Measurements from ENCODE around the gene TRAF3IP1.
"Not testable (repeated sequence)": the region's sequence is repeated elsewhere in the genome, so short reads cannot be mapped to it uniquely, and the experiment has no call there.

The TRAF3IP1 gene

GRCh38 chr2:238383743-238384380 is 63.5 kb downstream of the TRAF3IP1 start:
- DNase-seq = peak; percentile 38 to 49 (median 43)

DNA sequence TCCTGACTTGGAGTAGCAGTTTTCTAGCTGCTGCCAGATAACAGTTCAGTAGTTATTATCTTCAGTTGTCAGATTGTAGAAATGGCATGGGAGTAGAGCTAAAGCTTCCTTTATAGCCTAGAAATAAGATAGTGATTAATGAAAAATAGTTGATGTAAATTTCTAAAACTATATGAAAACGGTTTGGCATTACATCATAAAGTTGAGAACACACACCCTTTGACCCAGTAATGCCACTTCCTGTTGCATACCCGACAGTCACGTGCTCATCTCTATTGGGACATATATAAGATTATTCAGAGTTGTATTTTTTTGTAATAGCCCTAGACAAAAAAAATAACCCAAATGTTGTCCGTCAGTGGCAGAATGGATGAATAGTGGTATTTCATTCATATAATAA is 67.0 kb downstream of the TRAF3IP1 start:
- peak; percentile 63 to 81 (median 73) for DNase-seq

DNA sequence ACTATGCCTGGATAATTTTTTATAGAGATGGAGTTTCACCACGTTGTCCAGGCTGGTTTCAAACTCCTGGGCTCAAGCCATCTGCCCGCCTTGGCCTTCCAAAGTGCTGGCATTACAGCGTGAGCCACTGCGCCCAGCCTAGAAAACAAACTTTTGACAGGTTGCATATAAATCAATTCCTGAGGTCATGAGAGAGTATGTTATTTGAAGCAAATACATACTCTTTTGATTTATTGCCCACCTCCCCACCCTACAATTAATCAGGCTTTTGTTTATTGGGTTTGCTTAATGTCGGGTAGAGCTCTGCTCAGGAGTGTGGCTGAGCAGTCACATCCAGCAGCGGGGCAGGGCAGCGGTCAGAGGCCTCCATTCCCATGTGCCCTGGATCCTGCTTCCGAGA is 68.5 kb downstream of the TRAF3IP1 start:
- no peak for DNase-seq

- DNase-seq = no peak
These were observed 69.8 kb downstream of the TRAF3IP1 start for GRCh38 chr2:238389988-238390589.

- no peak for DNase-seq
These were observed 70.8 kb downstream of the TRAF3IP1 start for GRCh38 chr2:238391042-238391689.

DNA sequence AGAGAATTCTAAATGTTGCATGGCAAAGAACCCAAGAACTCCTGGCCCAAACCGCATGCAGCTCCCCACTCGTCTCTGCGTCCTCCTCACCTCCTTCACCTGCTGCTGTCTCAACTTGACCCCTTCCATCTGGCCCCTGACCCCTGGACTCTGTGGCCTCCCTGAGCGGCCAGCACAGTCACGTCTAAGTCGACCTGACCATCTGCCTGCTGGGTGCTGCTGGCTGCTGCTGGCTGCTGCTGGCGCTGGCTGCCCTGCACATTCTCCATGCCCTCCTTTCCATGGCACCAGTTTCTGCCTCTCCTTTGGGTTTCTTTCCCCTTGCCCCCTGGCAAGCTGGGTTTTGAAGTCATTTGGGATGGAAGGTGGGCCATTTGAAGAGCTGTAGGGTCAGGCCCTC is 76.3 kb downstream of the TRAF3IP1 start:
- no peak for DNase-seq

GRCh38 chr2:238397356-238397755 is 77.0 kb downstream of the TRAF3IP1 start:
- DNase-seq = no peak

- DNase-seq = no peak
These were observed 78.3 kb downstream of the TRAF3IP1 start for GRCh38 chr2:238398577-238398976.

DNA sequence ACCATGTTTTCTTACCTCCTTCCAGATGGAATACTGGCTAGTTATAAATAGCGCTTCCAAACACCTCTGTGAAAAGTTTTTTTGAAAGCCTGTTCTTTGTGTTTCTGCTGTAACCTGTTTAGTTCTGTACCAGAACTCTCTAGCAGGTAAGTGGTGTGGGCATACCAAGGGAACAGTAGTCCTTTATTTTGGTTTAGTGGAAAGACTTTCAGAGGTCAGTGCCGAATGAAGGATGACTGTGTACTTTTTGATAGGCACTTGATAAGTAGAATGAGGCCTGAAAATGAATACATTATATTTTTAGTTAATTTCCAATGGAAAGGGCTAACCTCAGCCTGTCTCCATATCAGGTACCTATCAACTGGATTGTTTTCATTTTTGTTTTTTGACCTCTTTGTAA is 78.8 kb downstream of the TRAF3IP1 start:
- no peak for DNase-seq

- no peak for DNase-seq
These were observed 81.2 kb downstream of the TRAF3IP1 start for GRCh38 chr2:238401551-238401950.

DNA sequence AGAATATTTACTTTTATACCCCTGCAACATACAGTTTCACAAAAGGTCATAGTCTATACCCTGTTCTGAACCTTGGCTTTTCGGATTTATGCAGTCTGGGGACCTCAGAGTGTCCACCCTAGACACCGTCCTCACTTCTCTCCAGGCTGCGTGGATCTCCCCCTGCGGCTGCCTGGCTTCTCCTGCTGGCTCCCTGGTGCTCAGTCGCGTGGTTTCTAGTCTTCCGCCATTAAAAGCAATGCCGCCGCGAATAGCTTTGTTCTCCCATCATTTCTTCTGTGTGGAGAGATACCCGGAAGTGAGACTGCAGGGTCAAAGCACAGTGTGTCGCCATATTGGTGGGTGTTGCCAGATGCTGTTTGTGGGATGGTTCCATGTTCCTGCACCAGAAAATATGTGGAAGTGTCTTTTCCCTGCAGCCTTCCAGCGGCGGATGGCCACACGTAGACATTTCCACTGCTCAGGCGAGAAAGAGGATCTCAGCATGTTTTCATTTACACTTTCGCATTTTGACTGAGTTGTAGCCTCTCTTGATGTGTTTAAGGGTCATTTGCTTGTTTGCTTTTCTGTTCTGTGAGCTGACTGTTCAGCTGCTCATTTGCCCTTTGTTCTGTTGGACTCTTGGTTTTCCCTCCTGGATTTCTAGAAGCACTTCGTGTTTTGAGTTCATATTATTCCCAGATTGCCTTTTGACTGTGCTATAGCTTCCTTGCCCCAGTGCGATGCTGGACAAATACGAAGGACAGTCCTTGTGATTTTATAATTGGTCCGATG is 83.5 kb downstream of the TRAF3IP1 start:
- no peak for DNase-seq

DNA sequence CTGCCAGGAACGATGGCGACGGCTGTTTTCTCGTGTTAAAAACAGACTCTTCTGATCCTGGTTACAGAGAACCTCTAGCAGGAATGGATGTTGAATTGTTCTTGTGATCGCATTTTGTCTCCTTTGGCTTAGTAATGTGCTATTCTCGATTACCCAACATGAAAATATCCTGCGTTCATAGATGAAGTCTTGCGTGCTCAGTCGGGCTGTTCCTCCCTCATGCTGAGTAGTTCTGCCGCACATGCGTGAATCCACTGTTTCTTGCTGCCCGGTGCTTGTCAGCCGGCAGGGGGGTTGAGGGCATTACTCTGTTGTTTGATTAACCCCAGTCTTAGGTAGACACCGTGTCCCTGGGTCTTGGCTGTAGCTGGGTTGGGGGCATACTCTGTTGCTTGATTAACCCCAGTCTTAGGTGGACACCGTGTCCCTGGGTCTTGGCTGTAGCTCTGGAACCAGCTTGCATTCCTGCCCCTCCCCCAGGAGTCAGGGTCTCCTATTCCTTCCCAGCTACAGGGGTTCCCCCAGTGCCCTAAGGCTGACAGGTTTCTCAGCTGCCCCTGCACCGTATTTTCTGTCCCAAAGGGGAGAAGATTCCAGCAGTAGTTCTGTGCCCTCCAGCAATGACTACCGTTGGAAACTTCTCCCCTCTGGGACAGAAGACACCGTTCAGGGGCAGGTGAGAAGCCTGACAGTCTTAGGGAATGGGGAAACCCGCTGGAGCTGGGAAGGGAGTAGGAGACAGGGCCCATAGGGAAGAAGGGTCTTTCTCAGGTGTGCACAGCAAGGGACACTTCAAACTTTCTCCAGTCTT is 84.3 kb downstream of the TRAF3IP1 start:
- no peak for DNase-seq

GRCh38 chr2:238405217-238405555 is 84.9 kb downstream of the TRAF3IP1 start:
- DNase-seq = not testable (repeated sequence)

- DNase-seq = no peak
These were observed 86.1 kb downstream of the TRAF3IP1 start for GRCh38 chr2:238406221-238406997.

- no peak for DNase-seq
These were observed 86.6 kb downstream of the TRAF3IP1 start for GRCh38 chr2:238406998-238407285.

DNA sequence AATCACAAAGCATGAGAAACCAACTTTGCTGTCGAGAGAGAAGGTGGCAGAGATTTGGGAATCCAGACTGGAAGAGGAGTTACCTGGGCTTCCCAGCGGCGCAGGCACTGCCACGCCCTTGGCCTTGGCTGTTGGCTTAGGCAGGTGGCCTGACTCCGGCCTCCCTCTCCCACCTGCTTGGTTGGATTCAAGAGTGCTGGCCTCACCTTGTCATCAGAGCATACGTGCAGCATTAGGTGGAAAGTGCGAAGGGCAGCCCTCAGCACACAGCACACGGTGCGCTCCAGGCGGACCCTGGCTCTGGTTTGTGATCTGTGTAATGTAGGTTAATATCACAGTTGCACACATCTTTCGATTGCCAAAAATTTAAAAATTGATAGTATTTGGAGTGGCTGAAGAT is 87.2 kb downstream of the TRAF3IP1 start:
- DNase-seq = no peak

DNA sequence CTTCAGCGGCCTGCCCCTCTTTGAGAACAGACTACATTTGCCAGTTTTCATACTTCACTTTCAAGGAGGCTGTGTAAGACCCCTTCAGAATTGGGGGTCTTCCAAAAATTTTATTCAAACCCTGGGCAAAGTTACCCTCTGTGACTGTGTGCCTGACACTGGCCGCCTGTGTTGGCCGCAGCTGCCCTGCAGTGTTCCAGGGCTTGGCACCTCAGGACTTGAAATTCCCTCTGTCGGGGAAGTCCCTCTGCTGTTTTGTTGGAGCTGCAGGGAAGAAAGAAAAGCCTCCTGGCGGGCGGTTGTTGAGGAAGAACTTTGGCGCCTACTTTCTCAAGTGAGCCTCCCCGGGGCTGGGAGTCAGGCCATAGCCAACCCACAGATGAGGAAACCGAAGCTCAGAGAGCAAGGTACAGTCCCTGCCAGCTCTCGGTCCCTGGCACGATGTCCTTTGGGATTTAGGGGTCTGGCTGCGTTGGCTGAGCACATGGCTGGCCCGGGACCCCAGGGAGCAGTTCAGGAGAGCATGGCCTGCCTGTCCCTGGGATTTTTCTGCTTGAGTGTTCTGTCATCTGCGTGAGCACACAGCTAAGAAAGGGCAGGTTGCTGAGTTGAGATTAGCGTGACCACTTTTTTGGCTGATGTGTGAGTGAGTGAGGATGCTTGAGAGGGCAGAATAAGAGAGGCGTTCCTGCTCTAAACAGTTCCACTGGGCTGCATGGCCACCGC is 88.5 kb downstream of the TRAF3IP1 start:
- no peak for DNase-seq

GRCh38 chr2:238409341-238410199 is 89.3 kb downstream of the TRAF3IP1 start:
- no peak for DNase-seq

- no peak for DNase-seq
These were observed 91.9 kb downstream of the TRAF3IP1 start for GRCh38 chr2:238412067-238412767.

GRCh38 chr2:238413368-238413767 is 93.0 kb downstream of the TRAF3IP1 start:
- no peak for DNase-seq

All from suppressor macrophage treated with lipopolysaccharide for 1 hour (primary cell).